Fibroblast of pulmonary artery (primary cell): ENCODE results near the gene PLEKHG3.

Experiments
- DNase-seq: peaks from one replicate; pipeline ENCODE4 v3.0.0-alpha.2; 2010; ENCODE audit warnings: low read depth
- H3K4me3 ChIP-seq: replicated peaks from 2 replicates; pipeline ENCODE4 v1.5.1; 2011; ENCODE audit warnings: low read depth, mild to moderate bottlenecking, control low read depth, low read length, moderate library complexity
- CTCF ChIP-seq: IDR thresholded peaks from 2 replicates; pipeline ENCODE4 v1.5.1; 2011; ENCODE audit warnings: mild to moderate bottlenecking, control low read depth, low read length, inconsistent platforms; ENCODE audit errors: missing control alignments

PLEKHG3 gene

GRCh38 chr14:64705381-64706118 lies 1.3 kb downstream of the PLEKHG3 start:
- no peak for TF ChIP-seq CTCF
- peak overlapping the region; percentile 67 for H3K4me3 ChIP-seq
- DNase-seq = no peak

GRCh38 chr14:64706119-64706592 lies 1.9 kb downstream of the PLEKHG3 start:
- no peak for DNase-seq
- no peak for TF ChIP-seq CTCF
- no peak overlapping the region for H3K4me3 ChIP-seq

GRCh38 chr14:64706593-64707193 lies 2.5 kb downstream of the PLEKHG3 start:
- H3K4me3 ChIP-seq = no peak overlapping the region
- no peak for DNase-seq
- TF ChIP-seq CTCF = no peak

GRCh38 chr14:64707661-64708060 lies 3.4 kb downstream of the PLEKHG3 start:
- no peak overlapping the region for H3K4me3 ChIP-seq
- TF ChIP-seq CTCF = no peak
- peak; percentile 72 for DNase-seq

- no peak for TF ChIP-seq CTCF
- DNase-seq = no peak
- H3K4me3 ChIP-seq = no peak overlapping the region
Measured at GRCh38 chr14:64708148-64709004, 4.2 kb downstream of the PLEKHG3 start.

- no peak for DNase-seq
- H3K4me3 ChIP-seq = no peak overlapping the region
- TF ChIP-seq CTCF = no peak
Measured at GRCh38 chr14:64709126-64709525, 4.9 kb downstream of the PLEKHG3 start.
